ENCODE data around the gene SHC1. TPM values are rescaled to one million over a fixed set of nuclear protein-coding genes. Genes with fewer than 3 reads are reported as not detected.

SHC1 gene
- total RNA-seq, 2 experiments from 2014 or later = 59.9 to 60.0 TPM

DNA sequence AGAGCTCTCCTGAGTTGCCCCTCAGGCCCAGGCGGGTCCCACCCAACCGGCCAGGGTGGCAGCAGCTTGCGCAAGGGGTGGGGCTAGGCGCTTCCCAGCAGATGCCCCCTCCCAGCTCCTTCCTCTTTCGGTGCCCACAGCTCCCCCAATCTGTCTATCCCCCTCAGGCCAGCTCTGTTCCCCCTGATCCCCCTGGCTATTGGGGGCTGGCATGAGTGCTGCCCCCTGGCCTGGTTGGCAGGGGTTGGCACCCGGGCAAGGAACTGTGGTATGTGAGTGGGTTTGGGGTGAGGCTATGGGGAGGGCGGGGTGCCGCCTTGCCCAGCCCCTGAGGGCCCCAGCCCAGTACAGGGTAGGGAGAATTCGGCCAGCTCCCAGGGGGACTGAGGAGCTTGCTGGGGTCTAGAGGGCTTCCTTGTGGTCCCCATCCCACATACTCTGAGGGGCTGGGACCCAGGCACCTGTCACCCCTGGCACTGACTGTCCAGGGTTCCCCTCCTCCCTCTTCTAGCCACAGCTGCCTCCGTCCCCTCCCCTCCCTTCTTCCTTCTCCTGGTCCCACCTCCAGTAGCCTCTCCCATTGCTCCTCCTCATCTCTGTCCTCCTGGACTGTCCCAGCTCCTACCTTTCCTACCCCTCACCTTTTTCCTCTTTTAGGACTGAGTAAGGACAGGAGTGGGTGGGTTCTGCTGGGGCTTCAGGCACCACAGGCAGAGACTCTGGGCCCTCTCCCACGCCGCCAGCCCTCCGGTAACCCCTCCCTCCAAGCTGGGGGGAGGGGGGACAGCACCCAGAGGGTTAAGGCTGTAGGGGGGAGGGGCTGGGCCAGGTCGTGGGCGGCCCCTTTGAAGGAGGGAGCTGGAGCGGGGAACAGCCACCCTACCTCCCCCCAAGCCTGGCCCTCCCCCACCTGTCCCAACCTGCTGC lies 37.7 kb upstream of the SHC1 start:
- Histone ChIP-seq H3K27me3 (ENCODE audit: control insufficient read depth in 1 of 2, insufficient read depth in 2 of 2, low read length in 2 of 2) (no peaks in the 10 kb centered on the region), H3K4me3 (ENCODE audit: low read length) (peak overlapping the region; percentile 89), H3K36me3 (ENCODE audit: insufficient read depth, low read length) (peaks cover 18% of the 10 kb centered on the region), H3K27ac (ENCODE audit: low read depth in 1 of 2, low read length in 2 of 2) (peak overlapping the region; percentile 87 to 88), H3K4me1 (ENCODE audit: insufficient read depth, low read length) (peaks cover 95% of the 10 kb centered on the region), H3K9me3 (ENCODE audit: control insufficient read depth in 1 of 2, insufficient read depth in 1 of 2, low read length in 2 of 2) (no peaks in the 10 kb centered on the region)
- ChIA-PET CTCF (interaction anchor here (1.3 to 4.0 kb wide), 4 partner anchors 9 to 72 kb away, joined by 4 to 31 read pairs (median 8); partner anchors contain the start of gene PMVK), POLR2A (interaction anchor here (1.0 to 10.7 kb wide), 9 partner anchors 8 to 71 kb away, joined by 3 to 189 read pairs (median 14); partner anchors contain the start of genes ADAM15, CKS1B, FLAD1 and PBXIP1)
- peak; percentile 4 for ATAC-seq (ENCODE audit: poor library complexity)
- no peaks in the 10 kb centered on the region for H3K27me3 Mint-ChIP-seq
- no peaks in the 10 kb centered on the region for H3K9me3 Mint-ChIP-seq
- peak overlapping the region; percentile 92 for H3K27ac Mint-ChIP-seq
- intact Hi-C loops (cut with DNase I, micrococcal nuclease) = no loop called here
- H3K4me3 Mint-ChIP-seq = peak overlapping the region; percentile 91
- H3K4me1 Mint-ChIP-seq (ENCODE audit: low read depth) = peaks cover 85% of the 10 kb centered on the region
- peaks cover 31% of the 10 kb centered on the region for H3K36me3 Mint-ChIP-seq (ENCODE audit: low read depth)
- TF ChIP-seq, protein P1, sequence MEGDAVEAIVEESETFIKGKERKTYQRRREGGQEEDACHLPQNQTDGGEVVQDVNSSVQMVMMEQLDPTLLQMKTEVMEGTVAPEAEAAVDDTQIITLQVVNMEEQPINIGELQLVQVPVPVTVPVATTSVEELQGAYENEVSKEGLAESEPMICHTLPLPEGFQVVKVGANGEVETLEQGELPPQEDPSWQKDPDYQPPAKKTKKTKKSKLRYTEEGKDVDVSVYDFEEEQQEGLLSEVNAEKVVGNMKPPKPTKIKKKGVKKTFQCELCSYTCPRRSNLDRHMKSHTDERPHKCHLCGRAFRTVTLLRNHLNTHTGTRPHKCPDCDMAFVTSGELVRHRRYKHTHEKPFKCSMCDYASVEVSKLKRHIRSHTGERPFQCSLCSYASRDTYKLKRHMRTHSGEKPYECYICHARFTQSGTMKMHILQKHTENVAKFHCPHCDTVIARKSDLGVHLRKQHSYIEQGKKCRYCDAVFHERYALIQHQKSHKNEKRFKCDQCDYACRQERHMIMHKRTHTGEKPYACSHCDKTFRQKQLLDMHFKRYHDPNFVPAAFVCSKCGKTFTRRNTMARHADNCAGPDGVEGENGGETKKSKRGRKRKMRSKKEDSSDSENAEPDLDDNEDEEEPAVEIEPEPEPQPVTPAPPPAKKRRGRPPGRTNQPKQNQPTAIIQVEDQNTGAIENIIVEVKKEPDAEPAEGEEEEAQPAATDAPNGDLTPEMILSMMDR (IDR thresholded peaks at IDR 0.05) = no peak
- peak in 4 of 14 experiments; percentile 44 to 71 (median 50) for DNase-seq

DNA sequence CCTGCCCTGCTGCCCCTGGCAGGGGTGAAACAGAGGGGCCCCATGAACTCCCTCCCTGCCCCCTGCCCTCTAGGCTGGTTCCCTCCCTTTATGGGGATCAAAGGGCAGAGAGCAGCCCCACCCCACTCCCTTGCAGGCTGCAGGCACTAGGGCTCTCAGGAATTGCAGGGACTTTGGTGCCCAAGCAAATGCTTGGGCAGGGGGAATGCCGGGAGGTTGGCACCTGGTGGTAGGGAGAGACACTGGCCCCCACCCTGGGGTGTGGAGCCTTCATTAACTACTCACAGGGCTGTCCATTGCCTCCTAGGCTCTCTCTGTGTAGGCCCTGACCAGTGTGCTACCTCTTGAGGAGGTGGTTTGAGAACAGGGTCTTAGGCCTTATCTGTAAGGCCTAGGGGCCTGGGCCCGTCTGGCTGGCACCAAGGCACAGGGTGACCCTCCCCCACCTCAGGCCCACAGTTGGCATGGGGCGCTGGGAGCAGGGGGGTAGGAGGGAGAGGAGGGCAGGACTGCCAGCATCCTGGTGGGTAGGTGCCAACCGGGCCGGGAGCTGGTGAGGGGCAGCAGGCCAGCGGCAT lies 36.8 kb upstream of the SHC1 start:
- CTCF ChIA-PET = interaction anchor here (1.3 to 4.0 kb wide), 4 partner anchors 9 to 46 kb away, joined by 3 to 31 read pairs (median 8); partner anchors contain the start of gene PYGO2
- Mint-ChIP-seq H3K9me3 (no peaks in the 10 kb centered on the region), H3K36me3 (ENCODE audit: low read depth) (peaks cover 25% of the 10 kb centered on the region), H3K27ac (peak overlapping the region; percentile 80), H3K27me3 (no peaks in the 10 kb centered on the region), H3K4me1 (ENCODE audit: low read depth) (peaks cover 76% of the 10 kb centered on the region), H3K4me3 (peak overlapping the region; percentile 91)
- intact Hi-C loops (cut with DNase I, micrococcal nuclease) = no loop called here
- Histone ChIP-seq H3K4me1 (ENCODE audit: insufficient read depth, low read length) (peaks cover 86% of the 10 kb centered on the region), H3K36me3 (ENCODE audit: insufficient read depth, low read length) (peaks cover 15% of the 10 kb centered on the region), H3K27ac (ENCODE audit: low read depth in 1 of 2, low read length in 2 of 2) (peak overlapping the region; percentile 87 to 88), H3K27me3 (ENCODE audit: control insufficient read depth in 1 of 2, insufficient read depth in 2 of 2, low read length in 2 of 2) (no peaks in the 10 kb centered on the region), H3K9me3 (ENCODE audit: control insufficient read depth in 1 of 2, insufficient read depth in 1 of 2, low read length in 2 of 2) (no peaks in the 10 kb centered on the region), H3K4me3 (ENCODE audit: low read length) (peak overlapping the region; percentile 89)
- TF ChIP-seq, protein P1 (IDR thresholded peaks at IDR 0.05) = no peak
- POLR2A ChIA-PET = interaction anchor here (1.0 to 10.7 kb wide), 11 partner anchors 7 to 70 kb away, joined by 3 to 189 read pairs (median 7); partner anchors contain the start of genes ADAM15, CKS1B, FLAD1 and PBXIP1
- DNase-seq (no peak), ATAC-seq (ENCODE audit: poor library complexity) (peak; percentile 1)

DNA sequence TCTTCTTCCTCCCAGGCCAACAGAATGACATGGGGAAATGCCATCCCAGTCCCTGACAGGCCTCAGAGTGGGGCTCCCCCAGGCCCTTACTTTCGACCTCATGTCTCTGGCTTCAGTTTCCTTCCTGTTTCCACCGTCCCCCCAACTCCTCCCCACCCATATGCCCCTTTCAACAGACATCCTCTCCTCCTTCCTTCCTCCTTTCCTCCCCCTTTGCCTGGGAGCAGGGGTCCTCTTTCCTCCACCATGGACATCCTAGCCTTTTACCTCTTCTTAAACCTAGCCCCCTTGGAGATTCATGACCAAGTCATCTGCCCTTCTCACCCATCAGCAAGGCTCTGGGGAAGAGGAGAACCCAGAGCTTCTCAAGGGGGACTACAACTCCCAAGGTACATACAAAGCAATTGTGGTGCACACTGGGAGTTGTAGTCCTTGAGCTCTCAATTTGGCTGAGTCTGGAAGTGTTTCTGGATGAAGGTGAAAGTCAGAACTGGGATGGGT lies 36.1 kb upstream of the SHC1 start:
- Histone ChIP-seq H3K9me3 (ENCODE audit: control insufficient read depth in 1 of 2, insufficient read depth in 1 of 2, low read length in 2 of 2) (no peaks in the 10 kb centered on the region), H3K36me3 (ENCODE audit: insufficient read depth, low read length) (peaks cover 11% of the 10 kb centered on the region), H3K27ac (ENCODE audit: low read depth in 1 of 2, low read length in 2 of 2) (peak overlapping the region; percentile 66 to 77), H3K4me1 (ENCODE audit: insufficient read depth, low read length) (peaks cover 82% of the 10 kb centered on the region), H3K4me3 (ENCODE audit: low read length) (peak overlapping the region; percentile 3), H3K27me3 (ENCODE audit: control insufficient read depth in 1 of 2, insufficient read depth in 2 of 2, low read length in 2 of 2) (no peaks in the 10 kb centered on the region)
- intact Hi-C loops (cut with DNase I, micrococcal nuclease) = no loop called here
- H3K4me1 Mint-ChIP-seq (ENCODE audit: low read depth) = peaks cover 70% of the 10 kb centered on the region
- H3K36me3 Mint-ChIP-seq (ENCODE audit: low read depth) = peaks cover 30% of the 10 kb centered on the region
- DNase-seq = peak in 4 of 14 experiments; percentile 50 to 78 (median 71)
- peak overlapping the region; percentile 80 for H3K27ac Mint-ChIP-seq
- TF ChIP-seq, protein P1 (IDR thresholded peaks at IDR 0.05) = no peak
- POLR2A ChIA-PET = interaction anchor here (1.0 to 3.1 kb wide), 7 partner anchors 10 to 69 kb away, joined by 3 to 29 read pairs (median 9); partner anchors contain the start of genes FLAD1, PBXIP1, PMVK and PYGO2
- CTCF ChIA-PET = interaction anchor here (0.8 to 4.0 kb wide), 4 partner anchors 10 to 63 kb away, joined by 3 to 31 read pairs (median 3); partner anchors contain the start of gene PYGO2
- H3K9me3 Mint-ChIP-seq = no peaks in the 10 kb centered on the region
- H3K4me3 Mint-ChIP-seq = peak overlapping the region; percentile 91
- peak; percentile 37 for ATAC-seq (ENCODE audit: poor library complexity)
- no peaks in the 10 kb centered on the region for H3K27me3 Mint-ChIP-seq

Measured in CD4-positive, alpha-beta T cell (primary cell).